Superior temporal gyrus (tissue), 1 donor: ENCODE results near the gene MIPOL1.
"Not testable (repeated sequence)": the region's sequence is repeated elsewhere in the genome, so short reads cannot be mapped to it uniquely, and the experiment has no call there.

Source experiments
- DNase-seq: peaks from one replicate; pipeline ENCODE4 v3.0.0-alpha.2; 2016; ENCODE audit errors: extremely low spot score

The MIPOL1 gene

GRCh38 chr14:37284760-37285159, 87.0 kb downstream of the MIPOL1 start:
- no peak for DNase-seq

- no peak for DNase-seq
Observed at GRCh38 chr14:37285220-37285619, 87.5 kb downstream of the MIPOL1 start.

GRCh38 chr14:37289688-37290087, 92.0 kb downstream of the MIPOL1 start:
- DNase-seq, result no peak

- not testable (repeated sequence) for DNase-seq
Observed at GRCh38 chr14:37295262-37295661, 97.5 kb downstream of the MIPOL1 start.

- DNase-seq, result no peak
Observed at GRCh38 chr14:37311252-37311651, 113.5 kb downstream of the MIPOL1 start.

- DNase-seq, result no peak
Observed at GRCh38 chr14:37318938-37319337, 121.2 kb downstream of the MIPOL1 start.

- no peak for DNase-seq
Observed at GRCh38 chr14:37320106-37320505, 122.4 kb downstream of the MIPOL1 start.

- DNase-seq, result no peak
Observed at GRCh38 chr14:37325332-37325731, 127.6 kb downstream of the MIPOL1 start.

GRCh38 chr14:37326434-37326833, 128.7 kb downstream of the MIPOL1 start:
- DNase-seq, result no peak

GRCh38 chr14:37327933-37328332, 130.2 kb downstream of the MIPOL1 start:
- DNase-seq, result not testable (repeated sequence)

- DNase-seq, result no peak
Observed at GRCh38 chr14:37328673-37329072, 130.9 kb downstream of the MIPOL1 start.

GRCh38 chr14:37329189-37330001, 131.7 kb downstream of the MIPOL1 start:
- DNase-seq, result no peak

- DNase-seq, result no peak
Observed at GRCh38 chr14:37330910-37331309, 133.2 kb downstream of the MIPOL1 start.

GRCh38 chr14:37340353-37340752, 142.6 kb downstream of the MIPOL1 start:
- no peak for DNase-seq

- no peak for DNase-seq
Observed at GRCh38 chr14:37343307-37344094, 145.8 kb downstream of the MIPOL1 start.

GRCh38 chr14:37363661-37364060, 165.9 kb downstream of the MIPOL1 start:
- no peak for DNase-seq

GRCh38 chr14:37369425-37369824, 171.7 kb downstream of the MIPOL1 start:
- no peak for DNase-seq

- DNase-seq, result no peak
Observed at GRCh38 chr14:37375566-37375965, 177.8 kb downstream of the MIPOL1 start.

- no peak for DNase-seq
Observed at GRCh38 chr14:37376944-37377609, 179.3 kb downstream of the MIPOL1 start.

GRCh38 chr14:37384870-37385596, 187.3 kb downstream of the MIPOL1 start:
- DNase-seq, result no peak

GRCh38 chr14:37397157-37397940, 199.6 kb downstream of the MIPOL1 start:
- not testable (repeated sequence) for DNase-seq
